ENCODE results near the gene SMARCC1.
A peak's percentile ranks its signal among the peaks of the same experiment; 100 is the strongest.

Gene SMARCC1

DNA sequence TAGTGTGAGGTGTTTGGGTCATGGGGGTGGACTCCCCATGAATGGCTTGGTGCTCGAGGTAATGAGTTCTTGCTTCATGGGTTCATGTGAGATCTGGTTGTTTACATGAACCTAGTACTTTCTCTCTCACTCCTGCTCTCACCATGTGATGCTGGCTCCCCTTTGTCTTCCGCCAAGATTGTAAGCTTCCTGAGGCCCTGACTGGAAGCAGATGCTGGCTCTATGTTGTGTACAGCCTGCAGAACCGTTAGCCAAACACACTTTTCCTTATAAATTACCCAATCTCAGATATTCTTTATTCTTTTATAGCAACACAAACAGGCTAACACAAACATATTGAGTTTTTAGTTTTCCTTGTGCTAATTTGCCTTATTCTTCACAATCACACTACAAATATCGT, 199.9 kb downstream of the SMARCC1 start:
- no peak for DNase-seq
- H3K4me1 ChIP-seq: no peaks in the 10 kb centered on the region
- TF ChIP-seq, protein P1, sequence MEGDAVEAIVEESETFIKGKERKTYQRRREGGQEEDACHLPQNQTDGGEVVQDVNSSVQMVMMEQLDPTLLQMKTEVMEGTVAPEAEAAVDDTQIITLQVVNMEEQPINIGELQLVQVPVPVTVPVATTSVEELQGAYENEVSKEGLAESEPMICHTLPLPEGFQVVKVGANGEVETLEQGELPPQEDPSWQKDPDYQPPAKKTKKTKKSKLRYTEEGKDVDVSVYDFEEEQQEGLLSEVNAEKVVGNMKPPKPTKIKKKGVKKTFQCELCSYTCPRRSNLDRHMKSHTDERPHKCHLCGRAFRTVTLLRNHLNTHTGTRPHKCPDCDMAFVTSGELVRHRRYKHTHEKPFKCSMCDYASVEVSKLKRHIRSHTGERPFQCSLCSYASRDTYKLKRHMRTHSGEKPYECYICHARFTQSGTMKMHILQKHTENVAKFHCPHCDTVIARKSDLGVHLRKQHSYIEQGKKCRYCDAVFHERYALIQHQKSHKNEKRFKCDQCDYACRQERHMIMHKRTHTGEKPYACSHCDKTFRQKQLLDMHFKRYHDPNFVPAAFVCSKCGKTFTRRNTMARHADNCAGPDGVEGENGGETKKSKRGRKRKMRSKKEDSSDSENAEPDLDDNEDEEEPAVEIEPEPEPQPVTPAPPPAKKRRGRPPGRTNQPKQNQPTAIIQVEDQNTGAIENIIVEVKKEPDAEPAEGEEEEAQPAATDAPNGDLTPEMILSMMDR (IDR thresholded peaks at IDR 0.05; ENCODE audit: low read depth, low read length): no peak
- peaks cover 17% of the 10 kb centered on the region for H3K27me3 ChIP-seq
- no peak overlapping the region for H3K4me3 ChIP-seq (ENCODE audit: low read depth, low read length)
- no peaks in the 10 kb centered on the region for H3K9me3 ChIP-seq
- no peaks in the 10 kb centered on the region; the same call in none of the 2 replicates for H3K36me3 ChIP-seq

- Histone ChIP-seq H3K36me3 (no peaks in the 10 kb centered on the region; the same call in none of the 2 replicates), H3K4me3 (ENCODE audit: low read depth, low read length) (no peak overlapping the region), H3K27me3 (peaks cover 17% of the 10 kb centered on the region), H3K4me1 (no peaks in the 10 kb centered on the region), H3K9me3 (no peaks in the 10 kb centered on the region)
- no peak for DNase-seq
- TF ChIP-seq, protein P1 (IDR thresholded peaks at IDR 0.05; ENCODE audit: low read depth, low read length): no peak
Measured at GRCh38 chr3:47581422-47581821, 200.3 kb downstream of the SMARCC1 start.

DNA sequence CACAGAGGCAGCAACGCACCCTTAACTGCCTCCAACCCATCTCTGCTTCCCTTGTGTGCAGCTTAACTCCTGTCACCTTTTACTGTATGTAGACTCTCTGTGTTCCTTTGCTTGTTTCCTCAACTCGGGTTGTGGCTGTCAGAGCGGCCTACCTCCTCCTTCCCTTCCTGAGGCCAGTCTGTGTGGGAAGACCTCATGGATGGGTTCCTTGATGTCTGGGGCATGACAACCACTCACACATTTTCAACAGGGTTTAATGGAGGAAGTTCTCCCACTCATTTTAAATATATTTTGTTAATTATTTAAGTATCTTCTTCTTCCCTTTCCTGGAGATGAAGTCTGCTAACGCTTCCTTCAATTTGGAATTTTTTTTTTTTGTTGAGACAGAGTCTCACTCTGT, 201.2 kb downstream of the SMARCC1 start:
- H3K36me3 ChIP-seq: no peaks in the 10 kb centered on the region; the same call in 1 of the 2 replicates
- DNase-seq: no peak
- TF ChIP-seq, protein P1 (IDR thresholded peaks at IDR 0.05; ENCODE audit: low read depth, low read length): no peak
- H3K4me3 ChIP-seq (ENCODE audit: low read depth, low read length): no peak overlapping the region
- no peaks in the 10 kb centered on the region for H3K9me3 ChIP-seq
- H3K4me1 ChIP-seq: no peaks in the 10 kb centered on the region
- H3K27me3 ChIP-seq: peaks cover 17% of the 10 kb centered on the region

GRCh38 chr3:47579875-47580274, 201.8 kb downstream of the SMARCC1 start:
- TF ChIP-seq, protein P1 (IDR thresholded peaks at IDR 0.05; ENCODE audit: low read depth, low read length): no peak
- DNase-seq: no peak
- Histone ChIP-seq H3K36me3 (no peaks in the 10 kb centered on the region; the same call in 1 of the 2 replicates), H3K9me3 (no peaks in the 10 kb centered on the region), H3K4me1 (no peaks in the 10 kb centered on the region), H3K4me3 (ENCODE audit: low read depth, low read length) (no peak overlapping the region), H3K27me3 (peaks cover 17% of the 10 kb centered on the region)

GRCh38 chr3:47578691-47579632, 202.7 kb downstream of the SMARCC1 start, which contains the start of gene CSPG5:
Gene CSPG5 (minus strand): TSS chr3:47578865. CDS start chr3:47578693, 172 bp downstream.
- Histone ChIP-seq H3K9me3 (no peaks in the 10 kb centered on the region), H3K4me1 (no peaks in the 10 kb centered on the region), H3K4me3 (ENCODE audit: low read depth, low read length) (peak within 1 kb of the TSS; percentile 31), H3K27me3 (peaks cover 17% of the 10 kb centered on the region), H3K36me3 (no peaks in the 10 kb centered on the region)
- DNase-seq: peak; percentile 33
- TF ChIP-seq, protein P1 (IDR thresholded peaks at IDR 0.05; ENCODE audit: low read depth, low read length): no peak

DNA sequence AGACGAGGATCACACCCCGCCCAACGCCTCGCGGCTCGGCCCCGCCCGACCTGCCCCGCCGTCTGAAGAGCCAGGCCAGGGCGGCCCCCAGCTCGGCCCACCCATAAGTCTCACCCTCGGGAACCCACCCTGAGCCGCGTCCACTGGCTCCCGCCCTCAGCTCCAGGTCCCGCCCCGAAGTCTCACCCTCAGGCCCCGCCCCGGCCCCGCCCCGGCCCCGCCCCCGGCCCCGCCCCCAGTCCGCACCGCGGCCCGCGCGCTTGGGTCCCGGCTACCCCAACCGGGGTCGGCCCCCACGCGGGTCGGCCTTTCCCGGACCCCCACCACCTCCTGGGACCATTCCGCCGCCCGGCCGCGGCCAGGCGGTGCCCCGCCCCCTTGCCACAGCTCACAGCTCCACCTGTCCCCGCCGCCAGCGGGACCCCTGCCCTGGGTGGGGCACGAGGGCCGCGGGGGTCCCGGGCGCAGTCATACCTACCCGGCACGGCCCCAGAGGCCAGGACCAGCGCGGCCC, 203.5 kb downstream of the SMARCC1 start:
- Histone ChIP-seq H3K4me1 (no peaks in the 10 kb centered on the region), H3K27me3 (peaks cover 17% of the 10 kb centered on the region), H3K9me3 (no peaks in the 10 kb centered on the region), H3K36me3 (no peaks in the 10 kb centered on the region), H3K4me3 (ENCODE audit: low read depth, low read length) (peak overlapping the region; percentile 31)
- DNase-seq: peak; percentile 57
- TF ChIP-seq, protein P1 (IDR thresholded peaks at IDR 0.05; ENCODE audit: low read depth, low read length): no peak
